SKM-1 treated with dmso at 0.1 percent for 144 hours (cell line): ENCODE results near the gene SUN5.
"Not testable (repeated sequence)": the region's sequence is repeated elsewhere in the genome, so short reads cannot be mapped to it uniquely, and the experiment has no call there.

Source experiments
- DNase-seq: peaks from one replicate; lab custom pipeline; 2025; ENCODE audit not compliant: unreplicated experiment; lab: John Stamatoyannopoulos, UW

The SUN5 gene

DNA sequence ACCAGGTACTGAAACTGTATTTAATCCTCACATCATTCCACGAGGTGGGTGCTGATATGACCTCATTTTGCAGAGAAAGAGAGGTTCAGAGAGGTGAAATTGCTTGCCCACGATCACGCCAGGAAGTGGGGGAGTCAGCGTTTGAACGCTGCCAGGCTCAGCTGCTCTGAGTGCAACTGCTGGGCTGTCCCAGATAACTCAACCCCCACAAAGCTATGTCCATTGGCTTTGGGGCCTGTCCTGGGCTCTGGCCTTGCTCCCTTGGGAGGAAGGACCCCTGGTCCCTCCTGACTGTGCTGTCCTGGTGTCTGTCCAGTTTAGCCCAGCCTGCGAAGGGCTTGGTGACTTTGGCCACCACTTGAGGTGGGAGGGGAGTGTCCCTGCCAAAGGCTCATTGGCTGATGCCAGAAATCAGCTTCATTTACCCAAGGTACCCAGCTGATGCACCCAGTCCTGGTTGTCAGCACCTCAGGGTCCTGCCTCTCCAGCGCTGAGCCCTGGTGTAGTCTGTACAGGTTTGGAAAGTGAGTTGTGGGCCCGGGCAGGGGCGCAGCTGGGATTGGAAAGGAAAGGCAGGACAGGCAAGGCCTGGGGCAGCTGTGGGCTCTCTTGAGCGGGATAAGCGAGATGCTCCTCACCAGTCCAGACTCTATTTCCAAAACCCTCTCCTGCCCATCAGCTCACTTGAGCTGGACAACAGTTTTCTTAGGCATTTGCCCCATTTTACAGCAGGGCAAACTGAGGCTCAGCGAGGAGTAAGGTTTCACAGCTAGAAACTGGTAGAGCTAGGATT, 38.5 kb downstream of the SUN5 start:
- no peak for DNase-seq

DNA sequence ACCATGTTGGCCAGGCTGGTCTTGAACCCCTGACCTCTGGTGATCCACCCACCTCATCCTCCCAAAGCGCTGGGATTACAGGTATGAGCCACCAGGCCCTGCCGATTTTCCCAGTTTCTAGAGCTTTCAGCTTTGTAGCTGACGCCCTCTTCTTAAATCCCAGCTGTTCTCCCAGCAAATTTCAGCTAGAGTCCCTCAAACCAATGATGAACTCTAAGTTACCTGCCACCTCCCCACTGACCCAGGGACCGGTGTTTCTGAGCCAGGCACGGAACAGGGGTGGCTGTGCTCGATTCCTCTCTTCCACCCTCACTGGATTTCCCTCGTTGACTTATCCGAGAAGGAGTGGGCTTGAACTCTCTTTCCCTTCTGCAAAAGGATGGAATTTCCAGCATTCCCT, 39.1 kb downstream of the SUN5 start:
- no peak for DNase-seq

DNA sequence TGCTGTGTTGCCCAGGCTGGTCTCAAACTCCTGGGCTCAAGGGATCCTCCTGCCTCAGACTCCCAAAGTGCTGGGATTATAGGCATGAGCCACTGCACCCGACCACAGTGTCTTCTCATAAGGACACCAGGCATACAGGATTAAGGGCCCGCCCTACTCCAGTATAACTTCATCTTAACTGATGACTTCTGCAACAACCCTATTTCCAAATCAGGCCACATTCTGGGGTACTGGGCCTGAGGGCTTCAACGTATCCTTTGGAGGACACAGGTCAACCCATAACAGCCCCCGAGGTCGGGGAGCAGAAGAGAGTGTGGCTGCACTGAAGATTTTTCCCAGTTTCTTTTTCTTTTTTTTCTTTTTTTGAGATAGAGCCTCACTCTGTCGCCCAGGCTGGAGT, 39.7 kb downstream of the SUN5 start:
- DNase-seq: no peak

DNA sequence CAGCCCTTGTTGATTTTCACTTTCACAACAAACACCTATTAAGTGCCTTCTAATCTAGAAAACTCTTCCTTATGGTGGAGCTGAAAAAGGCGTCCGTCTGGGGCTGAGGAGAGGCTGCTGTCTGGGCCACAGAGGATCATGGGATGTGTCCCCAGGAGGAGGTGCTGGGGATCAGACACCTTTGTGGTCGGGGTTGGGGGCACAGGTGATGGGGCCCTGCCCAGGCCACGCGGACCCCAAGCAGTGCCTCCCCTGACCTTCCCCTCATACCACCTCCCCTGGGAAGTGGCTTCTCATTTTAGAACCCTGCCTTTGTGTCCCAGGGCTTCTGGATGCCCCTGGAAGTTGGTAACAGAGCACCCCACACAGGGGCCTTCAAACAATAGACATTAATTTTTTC, 41.1 kb downstream of the SUN5 start:
- no peak for DNase-seq

DNA sequence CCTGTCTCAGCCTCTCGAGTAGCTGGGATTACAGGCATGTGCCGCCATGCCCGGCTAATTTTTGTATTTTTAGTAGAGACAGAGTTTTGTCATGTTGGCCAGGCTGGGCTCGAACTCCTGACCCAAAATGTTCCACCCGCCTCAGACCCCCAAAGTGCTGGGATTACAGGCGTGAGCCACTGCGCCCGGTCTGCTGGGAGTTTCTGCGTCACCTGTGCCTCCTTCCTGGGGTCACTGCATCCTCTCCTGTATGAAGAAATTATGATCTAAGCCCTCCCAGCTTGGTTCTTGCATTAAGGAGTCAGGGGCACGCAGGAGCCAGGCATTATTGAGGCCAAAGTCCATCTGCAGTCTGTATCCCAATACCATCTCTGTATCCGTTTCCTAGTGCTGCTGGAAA, 41.6 kb downstream of the SUN5 start:
- DNase-seq: not testable (repeated sequence)

DNA sequence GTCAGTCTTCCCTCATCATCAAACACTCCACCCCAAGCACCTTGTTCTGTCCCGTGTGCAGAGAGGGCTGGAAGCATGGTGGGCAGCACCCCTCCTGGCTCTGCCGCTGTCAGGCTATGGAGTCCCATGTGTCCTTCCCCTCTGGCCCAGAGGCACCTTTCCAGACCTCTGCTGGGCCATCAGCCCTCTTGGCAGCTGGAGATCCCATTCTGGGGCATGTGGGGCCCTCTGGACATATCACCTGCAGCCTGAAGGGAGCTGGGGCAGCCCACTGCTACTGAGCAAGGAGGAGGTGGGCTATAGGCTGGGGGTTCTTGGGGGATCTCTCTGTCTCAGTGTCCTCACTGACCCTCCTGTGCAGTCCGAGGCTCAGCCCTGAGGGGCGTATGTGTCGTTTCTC, 42.2 kb downstream of the SUN5 start:
- no peak for DNase-seq

DNA sequence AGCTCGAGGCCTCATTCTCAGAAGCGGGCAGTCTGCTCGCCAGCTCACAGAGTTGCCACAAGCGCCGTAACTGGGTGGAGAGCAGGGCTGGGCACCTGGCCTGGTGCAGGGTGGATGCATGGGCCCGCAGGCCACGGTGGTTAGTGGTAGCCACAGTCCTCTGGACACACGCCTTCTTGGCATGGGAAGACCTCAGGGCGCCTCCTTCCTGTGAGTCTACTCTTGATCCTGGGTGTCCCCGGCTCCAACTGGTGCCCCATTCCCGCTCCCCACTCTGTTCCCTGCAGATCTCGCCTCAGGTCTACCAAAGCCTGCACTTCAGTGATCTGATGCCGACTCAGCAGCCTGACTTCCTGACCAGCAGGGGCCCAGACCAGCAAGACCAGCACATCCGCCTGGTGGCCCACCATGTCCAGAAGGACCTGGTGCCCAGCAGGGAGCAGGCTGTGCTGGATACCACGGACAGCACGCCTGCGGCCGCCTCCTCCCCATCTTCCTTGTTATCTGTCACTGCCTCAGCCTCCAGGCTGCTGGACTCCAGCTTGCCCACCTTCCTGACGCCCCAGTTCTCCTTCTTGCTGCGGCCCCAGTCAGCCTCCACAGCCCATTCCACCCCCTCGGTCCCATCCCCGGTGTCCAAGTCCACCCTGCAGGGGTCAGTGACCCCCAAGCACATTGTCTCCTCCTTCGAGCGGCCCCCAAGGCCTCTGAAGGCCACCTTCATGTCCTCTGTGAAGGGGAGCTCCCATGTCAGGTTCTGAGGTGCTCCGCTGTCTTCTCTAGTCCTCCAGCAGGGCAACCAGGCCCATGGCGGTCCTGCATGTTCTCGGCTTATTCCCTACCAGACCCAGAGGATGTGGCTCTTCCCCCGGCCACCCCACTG, 43.1 kb downstream of the SUN5 start:
- DNase-seq: no peak

DNA sequence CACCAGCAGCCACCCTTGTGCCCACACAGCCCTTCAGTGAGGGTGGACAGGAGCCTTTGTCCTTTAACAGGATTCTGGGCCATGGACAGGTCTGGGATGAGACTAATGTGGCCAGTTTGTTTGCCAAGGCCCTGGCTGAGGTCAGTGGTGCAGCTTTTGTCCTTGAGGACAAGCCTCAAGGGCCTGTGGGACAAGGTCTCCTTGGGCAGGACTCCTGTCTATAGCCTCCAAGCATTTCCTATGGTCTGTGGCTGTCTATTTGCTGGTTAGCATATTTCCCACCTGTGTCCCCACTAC, 44.1 kb downstream of the SUN5 start:
- no peak for DNase-seq

DNA sequence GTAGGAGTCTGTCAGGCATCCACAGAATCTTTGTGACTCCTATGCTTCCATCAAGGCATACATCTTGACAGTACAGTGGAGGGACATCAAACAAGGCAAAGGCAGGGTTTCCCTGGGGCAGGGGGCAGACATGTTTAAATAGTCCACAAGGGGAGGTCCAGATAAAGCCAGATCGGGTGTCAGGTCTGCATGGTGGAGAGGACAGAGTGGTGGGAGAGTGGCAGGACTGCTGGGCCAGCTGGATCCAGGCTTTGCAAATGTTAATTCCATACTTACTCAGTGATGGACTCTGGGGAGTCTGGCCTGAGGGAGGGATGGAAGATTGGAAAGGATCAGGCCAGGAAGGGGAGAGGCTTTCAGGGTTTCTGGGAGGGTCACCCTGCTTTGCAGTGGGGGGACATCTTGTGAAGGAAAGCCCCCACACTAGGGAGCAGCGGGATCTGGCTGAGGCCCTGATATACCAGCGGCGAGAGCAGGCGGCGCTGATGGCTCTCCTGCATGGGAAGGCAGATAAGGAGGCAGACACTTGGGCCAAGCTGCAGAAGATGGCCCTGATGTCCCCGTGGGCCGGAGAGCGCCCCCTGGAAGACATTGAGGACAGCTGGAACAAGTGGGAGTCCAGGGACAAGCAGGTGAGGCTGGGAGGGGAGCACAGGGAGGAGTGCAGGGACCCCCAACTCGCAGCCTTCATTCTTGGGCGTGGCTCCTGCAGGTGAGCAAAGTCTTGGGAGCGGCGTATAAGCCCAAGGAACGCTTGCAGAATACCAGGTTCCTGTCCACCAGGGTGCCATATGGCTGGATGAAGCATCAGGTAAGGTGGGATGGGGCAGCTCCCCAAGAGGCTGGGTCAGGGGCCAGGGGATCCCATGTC, 44.6 kb downstream of the SUN5 start:
- DNase-seq: no peak

DNA sequence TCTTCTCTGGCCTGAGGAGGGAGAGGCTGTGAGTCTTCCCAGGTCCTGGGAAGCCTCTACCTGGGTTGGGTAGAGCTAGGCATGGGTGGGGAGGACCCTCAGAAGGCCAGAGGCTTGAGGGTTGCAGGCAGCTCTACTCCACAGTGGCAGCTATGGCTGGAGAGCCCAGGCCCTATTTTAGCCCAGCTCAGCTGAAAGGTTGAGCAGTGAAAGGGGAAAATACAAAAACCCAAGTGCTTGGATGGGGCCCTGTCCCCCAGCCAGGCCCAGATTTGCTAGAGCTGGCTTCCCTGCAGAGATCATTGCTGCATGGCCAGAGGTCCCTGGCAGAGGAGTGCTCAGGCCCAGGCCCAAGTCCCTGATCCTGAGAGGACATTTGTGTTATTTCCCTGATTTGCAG, 45.7 kb downstream of the SUN5 start:
- no peak for DNase-seq

DNA sequence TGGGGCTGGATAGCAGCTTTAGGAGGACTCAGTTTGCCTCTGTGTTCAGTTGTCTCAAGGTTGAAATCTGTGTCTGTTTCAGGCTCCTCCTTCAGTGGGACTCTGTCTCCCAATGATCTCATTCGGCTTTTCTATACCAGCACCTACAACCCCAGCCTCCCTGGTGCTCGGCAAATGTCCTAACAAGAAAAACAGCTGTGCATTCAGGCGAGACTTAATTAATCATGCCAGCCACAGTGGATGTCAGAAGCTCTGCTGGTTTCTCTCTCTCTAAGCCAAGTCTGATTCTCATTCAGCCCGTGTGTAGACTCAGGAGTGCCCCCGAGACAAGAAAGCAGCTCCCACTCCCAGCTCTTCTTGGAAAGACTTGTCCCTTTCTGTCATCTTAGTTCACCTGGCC, 46.8 kb downstream of the SUN5 start:
- no peak for DNase-seq

DNA sequence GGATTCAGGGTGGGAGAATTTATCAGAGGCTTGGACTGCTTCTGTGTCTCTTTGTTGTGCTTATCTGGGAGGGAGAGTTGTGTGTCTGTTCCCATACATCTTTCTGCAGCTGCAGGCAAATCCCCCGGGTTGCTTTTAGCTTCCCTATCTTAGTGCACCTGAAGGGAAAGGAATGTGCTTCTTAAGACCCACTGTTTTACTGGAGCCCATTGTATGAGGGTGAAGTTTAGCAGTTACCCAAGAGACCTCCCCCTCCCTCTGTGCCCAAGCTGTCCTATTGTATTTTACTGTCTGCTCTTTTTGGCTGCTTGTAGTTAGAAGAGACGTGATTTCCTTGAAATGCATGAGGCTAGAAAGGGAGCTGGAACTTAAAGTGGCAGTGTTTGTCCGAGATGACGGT, 53.7 kb downstream of the SUN5 start:
- not testable (repeated sequence) for DNase-seq

DNA sequence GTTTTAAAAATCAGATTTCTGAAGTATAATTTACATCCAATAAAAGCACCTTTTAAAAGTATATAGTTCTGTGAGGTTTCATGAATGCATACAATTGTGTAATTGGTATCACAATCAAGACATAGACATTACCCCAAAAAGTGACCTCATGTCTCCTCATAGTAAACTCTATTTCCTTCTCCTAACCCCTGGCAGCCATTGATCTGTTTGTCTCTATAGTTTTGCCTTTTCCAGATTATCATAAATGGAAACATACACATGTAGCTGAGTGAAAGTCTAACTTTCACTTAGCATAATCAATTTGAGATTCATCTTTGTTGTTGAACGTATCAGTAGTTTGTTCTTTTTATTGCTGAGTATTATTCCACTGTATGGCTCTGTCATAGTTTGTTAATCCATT, 57.6 kb downstream of the SUN5 start:
- DNase-seq: no peak

DNA sequence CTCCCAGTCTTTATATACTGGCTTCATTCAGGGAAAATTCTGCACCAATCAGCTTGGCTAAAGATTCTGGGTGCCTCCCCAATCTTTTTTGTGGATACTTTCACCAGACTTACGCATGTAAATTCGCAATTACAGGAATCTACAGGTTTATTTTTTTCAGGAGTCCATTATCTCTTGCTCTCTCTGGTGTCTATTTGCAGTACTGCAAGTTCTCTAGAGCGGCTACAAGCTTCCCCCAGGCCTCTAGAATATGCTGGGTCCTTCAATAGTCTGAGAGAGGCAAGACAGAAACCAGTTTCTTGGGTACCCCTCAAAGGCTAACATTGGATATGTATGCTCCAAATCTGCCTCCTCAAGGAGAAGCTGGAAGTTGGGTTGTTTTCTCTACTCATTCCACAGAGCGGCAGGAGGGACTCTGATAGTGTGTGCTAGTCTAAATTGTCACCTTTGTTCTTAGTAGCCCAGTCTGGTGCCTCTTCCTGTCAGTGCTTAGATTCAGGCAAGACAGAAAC, 58.5 kb downstream of the SUN5 start:
- DNase-seq: peak; percentile 30

DNA sequence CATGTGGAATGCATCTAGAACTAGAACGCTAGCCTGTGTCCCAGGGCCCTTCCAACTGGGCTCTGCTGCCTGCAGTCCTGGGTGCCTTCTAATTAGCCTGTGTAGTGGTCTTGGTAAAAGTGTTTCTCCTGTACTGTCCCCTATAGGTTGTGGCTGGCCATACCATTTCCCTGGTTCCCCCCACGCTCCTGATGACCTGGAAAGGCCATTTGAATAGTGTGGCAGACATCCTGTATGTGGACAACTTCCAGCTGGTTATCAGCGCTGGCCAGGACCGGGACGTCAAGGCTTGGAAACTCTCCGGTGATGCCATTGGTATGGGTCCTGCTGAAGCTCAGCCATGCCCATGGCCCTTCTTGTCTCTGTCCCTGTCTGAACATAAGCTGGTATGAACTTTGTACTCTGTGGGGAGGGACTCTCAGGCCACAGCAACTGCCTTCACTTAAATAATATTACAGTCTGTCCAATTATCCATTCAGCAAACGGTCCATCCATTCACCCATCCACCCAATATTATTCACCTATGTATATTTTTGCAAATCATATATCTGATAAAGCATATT, 60.7 kb downstream of the SUN5 start:
- no peak for DNase-seq

DNA sequence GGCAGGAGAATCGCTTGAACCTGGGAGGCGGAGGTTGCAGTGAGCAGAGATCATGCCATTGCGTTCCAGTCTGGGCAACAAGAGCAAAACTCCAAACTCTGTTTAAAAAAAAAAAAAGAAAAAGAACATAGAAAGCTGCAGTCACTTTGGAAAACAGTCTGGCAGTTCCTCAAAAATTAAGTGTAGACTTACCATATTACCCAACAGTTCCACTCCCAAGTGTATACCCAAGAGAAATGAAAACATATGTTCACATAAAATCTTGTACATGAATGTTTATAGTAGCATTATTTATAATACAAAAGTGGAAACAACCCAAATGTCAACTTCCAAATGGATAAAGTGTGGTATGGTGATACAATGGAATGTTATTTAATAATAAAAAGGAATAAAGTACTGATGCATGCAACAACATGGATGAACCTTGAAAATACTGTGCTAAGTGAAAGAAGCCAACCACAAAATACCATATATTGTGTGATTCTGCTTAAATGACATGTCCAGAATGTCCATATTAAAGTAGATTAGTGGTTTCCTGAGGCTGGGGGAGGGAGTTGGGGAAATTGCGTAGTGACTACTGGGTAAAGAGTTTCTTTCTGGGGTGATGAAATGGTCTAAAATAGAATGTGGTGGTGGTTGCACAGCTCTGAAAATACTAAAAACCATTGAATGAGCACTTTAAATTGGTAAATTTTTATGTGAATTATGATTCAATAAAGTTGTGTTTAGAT, 62.9 kb downstream of the SUN5 start:
- peak; percentile 54 for DNase-seq

DNA sequence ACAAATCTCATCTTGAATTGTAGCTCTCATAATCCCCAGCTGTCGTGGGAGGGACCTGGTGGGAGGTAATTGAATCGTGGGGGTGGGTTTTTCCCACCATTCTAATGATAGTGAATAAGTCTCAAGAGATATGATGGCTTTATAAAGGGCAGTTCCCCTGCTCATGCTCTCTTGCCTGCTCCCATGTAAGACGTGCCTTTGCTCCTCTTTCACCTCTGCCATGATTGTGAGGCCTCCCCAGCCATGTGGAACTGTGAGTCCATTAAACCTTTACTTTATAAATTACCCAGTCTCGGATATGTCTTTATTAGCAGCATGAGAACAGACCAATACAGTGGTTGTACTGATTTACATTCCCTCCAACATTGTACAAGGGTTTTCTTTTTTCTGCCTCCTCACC, 69.7 kb downstream of the SUN5 start:
- no peak for DNase-seq
